HG03457 (cell line): Measurements from ENCODE around the gene METTL16.
"Not testable (repeated sequence)": the region's sequence is repeated elsewhere in the genome, so short reads cannot be mapped to it uniquely, and the experiment has no call there.

Experiments
- ATAC-seq: cut with Tn5 transposase; IDR thresholded peaks from one replicate; pipeline ENCODE4 v1.9.1; 2021; ENCODE audit warnings: moderate number of reproducible peaks; ENCODE audit not compliant: unreplicated experiment

Gene METTL16

DNA sequence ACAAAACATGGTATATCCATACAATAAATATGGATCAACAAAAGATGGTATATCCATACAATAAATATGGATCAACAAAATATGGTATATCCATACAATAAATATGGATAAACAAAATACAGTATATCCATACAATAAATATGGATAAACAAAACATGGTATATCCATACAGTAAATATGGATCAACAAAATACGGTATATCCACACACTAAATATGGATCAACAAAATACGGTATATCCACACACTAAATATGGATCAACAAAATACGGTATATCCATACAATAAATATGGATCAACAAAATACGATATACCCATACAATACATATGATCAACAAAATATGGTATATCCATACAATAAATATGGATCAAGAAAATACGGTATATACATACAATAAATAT, 8.1 kb downstream of the METTL16 start:
- ATAC-seq = no peak

DNA sequence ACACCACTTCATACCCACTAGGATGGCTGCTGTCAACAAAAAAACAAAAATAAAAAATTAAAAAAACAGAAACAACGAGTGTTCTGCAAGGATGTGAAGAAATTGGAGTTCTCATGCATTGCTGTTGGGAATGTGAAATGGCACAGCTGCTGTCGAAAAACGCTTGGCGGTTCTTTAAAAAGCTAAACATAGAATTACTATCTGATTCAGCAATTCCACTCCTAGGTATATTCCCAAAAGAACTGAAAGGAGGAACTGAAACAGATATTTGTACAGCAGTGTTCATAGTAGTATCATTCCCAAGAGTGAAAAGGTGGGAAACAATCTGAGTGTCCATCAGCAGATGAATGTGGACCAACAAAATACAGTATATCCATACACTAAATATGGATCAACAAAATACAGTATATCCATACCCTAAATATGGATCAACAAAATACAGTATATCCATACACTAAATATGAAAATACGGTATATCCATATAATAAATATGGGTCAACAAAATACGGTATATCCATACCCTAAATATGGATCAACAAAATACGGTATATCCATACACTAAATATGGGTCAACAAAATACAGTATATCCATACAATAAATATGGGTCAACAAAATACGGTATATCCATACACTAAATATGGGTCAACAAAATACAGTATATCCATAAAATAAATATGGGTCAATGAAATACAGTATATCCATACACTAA, 8.7 kb downstream of the METTL16 start:
- no peak for ATAC-seq

DNA sequence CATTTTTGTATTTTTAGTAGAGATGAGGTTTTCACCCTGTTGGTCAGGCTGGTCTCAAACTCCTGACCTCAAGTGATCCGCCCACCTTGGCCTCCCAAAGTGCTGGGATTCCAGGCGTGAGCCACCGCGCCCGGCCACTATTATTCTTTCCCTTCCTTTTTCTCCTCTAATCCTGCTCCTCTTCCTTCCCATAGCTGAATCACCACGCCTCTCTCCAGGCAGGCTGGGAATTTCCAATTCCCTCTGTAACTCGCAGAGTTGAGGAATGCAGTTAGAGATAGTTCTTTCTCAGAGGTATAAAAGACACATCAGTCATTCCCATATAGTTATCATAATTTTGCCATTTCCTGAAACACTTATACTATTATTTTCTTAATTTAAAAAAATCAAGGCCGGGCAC, 11.2 kb downstream of the METTL16 start:
- ATAC-seq = no peak

DNA sequence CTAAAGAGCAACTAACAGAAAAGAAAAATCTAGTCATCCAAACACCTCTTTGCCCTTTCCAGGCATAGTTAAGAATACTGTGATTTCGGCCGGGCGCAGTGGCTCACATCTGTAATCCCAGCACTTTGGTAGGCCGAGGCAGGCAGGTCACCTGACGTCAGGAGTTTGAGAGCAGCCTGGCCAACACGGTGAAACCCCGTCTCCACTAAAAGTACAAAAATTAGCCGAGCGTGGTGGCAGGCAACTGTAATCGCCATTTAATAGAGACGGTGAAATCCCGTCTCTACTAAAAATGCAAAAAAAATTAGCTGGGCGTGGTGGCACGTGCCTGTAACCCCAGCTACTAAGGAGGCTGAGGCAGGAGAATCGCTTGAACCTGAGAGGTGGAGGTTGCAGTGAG, 22.4 kb downstream of the METTL16 start:
- not testable (repeated sequence) for ATAC-seq

DNA sequence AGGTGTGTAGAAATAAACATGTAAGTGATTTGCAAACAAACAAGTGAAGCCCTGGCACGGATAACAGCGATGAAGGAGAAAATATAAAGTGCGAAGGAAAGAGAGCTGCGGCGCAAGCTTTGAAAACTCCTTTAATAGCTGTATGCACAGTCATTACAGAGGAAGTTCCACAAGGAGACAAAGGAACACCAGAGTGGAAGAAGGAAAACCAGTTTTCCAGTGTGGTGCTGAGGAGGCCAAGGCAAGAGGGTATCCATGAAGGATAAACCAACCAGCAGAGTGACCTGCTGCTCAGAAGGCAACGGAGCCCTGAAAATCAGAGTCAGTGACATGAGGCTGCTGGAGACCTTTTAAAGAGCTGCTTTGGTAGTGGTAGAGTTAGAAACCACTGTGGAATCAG, 24.4 kb downstream of the METTL16 start:
- ATAC-seq = no peak

DNA sequence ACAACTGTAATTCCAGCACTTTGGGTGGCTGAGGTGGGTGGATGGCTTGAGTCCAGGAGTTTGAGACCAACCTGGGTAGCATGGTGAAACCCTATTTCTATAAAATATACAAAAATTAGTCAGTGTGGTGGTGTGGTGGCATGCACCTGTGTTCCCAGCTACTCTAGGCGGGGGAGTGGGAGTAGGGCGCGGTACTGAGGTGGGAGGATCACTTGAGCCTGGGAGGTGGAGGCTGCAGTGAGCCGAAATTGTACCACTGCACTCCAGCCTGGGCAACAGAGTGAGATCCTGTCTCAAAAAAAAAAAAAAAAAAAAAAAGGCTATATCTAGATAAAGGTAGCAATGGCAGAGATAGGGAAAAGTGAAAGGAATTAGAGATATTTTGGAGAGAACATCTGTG, 25.0 kb downstream of the METTL16 start:
- ATAC-seq = not testable (repeated sequence)

DNA sequence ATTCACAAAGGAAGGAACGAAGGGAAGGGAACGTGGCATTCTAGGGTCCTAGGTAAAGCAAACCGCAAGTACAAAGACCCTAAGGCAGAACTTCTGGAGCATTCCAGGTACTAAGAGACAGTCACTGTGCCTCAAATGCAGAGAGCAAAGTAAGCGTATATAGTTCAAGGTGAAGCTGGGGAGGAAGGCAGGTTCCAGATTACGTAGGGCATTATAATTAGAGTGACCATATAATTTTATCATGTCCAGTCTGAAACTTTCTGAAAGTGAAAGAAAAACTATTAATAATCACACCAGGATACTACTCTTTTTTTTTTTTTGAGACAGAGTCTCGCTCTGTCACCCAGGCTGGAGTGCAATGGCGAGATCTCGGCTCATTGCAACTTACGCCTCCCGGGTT, 25.7 kb downstream of the METTL16 start:
- no peak for ATAC-seq

DNA sequence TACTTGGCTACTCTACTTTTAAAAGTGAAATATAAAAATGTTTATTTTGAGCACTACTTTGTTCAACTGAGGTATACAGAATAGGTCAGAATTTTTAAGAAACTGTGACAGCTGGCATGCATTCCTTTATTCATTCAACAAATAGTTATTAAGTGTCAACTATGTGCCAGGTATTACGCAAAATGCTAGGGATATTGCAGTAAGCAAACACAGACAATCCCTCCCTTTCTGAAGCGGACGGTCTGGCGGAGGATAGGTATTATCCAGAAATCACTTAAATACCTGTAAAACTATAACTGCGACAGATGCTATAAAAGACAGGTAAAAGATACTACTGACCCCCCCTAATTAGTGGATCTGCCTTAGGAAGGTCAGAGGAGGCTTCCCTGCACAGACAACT, 26.1 kb downstream of the METTL16 start:
- no peak for ATAC-seq

DNA sequence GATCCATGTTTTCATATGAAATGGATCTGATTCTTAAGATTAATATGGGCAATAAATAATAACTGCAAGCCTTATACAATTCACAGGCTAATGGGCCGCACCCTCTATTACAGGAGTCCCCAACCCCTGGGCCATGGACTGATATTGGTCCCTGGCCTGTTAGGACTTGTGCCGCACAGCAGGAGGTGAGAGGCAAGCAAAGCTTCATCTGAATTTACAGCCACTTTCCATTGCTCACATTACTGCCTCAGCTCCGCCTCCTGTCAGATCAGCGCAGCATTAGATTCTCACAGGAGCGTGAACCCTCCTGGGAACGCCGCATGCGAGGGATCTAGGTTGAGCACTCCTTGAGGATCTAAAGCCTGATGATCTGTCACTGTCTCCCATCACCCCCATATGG, 26.8 kb downstream of the METTL16 start:
- ATAC-seq = no peak

DNA sequence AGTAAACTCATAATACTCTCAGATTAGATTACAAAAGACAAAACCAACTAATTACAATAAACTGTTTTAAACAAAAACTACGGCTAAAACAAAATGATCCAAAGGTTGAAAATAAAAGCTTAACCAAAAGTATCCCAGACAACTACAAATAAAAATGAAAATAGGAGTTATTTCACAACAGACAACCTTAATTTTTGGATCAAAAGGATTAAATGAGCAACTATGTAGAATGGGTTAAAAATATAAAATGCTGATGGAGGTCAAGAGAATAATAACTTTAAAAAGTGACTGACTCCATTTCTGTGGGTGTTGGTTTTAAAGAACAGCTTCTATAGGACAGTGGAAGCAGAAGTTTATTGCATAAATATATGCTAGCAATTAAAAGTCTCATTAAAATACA, 28.6 kb downstream of the METTL16 start:
- no peak for ATAC-seq

DNA sequence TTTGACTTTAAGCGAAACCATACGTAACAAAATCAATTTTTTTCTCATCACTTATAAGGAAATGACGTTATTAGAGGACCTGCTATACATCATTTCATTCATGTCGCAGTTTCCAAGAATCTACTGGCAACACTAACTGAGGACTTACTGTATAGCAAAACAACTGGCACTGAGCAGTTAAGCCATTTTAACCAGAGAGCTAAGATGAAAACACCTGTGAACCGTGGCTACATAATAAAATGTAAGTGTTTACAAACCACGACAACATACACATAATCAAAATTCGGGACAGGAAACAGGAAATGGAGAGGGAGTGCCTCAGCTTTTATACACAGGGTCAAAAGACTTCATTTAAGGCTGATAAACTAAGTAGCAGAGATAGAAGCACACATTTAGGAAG, 29.5 kb downstream of the METTL16 start:
- no peak for ATAC-seq

DNA sequence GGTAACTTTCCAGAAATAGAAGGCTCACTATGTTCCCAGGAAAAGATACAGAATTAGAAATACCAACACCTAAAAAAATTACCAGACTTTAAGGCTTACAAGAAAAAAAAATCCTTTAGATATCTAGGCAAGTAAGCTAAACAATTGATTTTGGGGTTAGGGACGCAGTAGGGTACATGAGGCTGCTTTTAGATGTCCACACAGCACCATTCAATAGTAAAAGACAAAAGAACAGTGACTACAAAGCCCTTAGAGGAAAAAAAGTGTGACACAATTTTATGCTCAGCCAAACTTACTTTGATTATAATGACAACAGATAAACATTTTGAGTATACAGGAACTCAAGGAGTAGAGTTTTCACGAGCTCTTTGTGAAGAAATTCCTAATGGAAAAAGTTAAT, 29.9 kb downstream of the METTL16 start:
- ATAC-seq = no peak

DNA sequence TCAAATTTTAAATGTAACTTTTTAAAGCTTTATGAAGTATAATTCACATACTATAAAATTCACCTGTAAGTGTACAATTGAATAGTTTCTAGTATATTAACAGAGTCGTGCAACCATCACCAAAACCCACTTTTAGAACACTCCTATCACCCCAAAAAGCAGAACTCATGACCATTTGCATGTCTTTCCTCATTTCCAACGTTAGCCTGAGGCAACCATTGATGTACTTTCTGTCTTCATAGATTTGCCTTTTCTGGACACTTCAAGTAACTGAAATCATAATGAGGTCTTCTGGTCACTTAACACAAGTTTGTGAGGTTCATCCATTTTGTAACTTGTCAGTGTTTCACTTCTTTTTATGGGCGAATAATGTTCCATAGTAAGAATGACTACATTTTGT, 33.2 kb downstream of the METTL16 start:
- ATAC-seq = no peak

DNA sequence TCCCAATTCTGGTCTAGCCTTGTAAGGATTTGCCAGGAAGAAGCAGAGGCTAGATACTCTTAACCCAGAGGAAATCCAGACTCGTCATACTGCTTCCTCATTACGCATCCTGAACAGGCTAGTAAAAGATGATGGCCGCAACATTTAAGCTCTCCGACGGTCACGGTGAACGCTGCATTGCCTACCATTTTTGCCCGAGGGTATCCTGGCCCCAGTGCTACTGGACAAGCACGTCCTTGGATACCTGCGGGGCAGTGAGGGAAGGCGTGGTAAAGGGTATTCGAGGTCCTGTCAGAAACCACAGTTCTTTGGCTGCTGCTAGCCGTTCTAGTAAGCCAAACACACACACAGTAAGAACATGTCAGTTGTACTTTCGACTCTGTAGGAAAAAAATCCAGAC, 36.6 kb downstream of the METTL16 start:
- no peak for ATAC-seq

DNA sequence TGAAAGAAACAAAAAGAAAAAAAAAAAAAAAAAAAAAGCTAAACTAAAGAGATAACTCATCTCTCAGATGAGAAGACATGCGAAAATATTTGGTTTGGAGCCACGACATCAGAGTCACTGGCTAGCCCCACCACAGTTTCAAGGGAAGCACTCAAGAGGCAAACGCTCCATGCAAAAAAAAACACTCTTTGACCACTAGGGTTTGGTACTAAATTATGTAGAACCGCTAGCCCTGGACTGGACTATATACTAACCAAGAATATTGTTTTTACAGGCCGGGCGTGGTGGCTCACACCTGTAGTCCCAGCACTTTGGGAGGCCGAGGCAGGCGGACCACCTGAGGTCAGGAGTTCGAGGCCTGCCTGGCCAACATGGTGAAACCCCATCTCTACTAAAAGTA, 37.3 kb downstream of the METTL16 start:
- no peak for ATAC-seq

DNA sequence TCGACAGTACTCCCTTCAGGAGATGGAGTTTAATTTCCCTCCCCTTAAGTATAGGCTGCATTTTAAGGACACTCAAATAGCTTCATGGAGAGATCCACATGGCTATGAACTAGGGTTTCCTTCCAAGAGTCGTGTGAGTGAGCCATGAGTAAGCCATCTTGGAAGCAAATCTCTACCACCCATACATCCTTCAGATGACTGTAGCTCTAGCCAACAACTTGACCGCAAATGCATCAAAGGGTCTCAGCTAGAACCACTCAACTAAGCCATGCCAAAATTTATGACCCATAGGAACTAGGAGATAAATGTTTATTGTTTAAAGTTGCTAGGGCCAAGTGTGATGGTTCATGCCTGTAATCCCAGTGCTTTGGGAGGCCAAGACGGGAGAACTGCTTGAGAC, 43.4 kb downstream of the METTL16 start:
- no peak for ATAC-seq

DNA sequence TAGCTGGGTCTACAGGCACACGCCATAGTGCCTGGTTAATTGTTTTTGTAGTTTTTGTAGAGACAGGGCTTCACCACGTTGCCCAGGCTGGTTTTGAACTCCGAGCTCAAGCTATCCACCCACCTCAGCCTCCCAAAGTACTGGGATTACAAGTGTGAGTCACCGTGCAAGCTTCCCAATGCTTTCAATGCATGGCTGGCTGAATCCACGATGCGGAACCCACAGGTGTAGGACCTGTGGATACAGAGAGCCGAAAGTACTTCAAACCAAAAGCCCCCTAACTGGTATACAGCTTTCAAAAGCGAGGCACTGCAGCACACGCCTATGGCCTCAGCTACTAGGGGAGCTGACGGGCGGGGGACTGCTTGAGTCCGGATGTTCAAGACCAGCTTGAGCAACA, 44.8 kb downstream of the METTL16 start:
- no peak for ATAC-seq

DNA sequence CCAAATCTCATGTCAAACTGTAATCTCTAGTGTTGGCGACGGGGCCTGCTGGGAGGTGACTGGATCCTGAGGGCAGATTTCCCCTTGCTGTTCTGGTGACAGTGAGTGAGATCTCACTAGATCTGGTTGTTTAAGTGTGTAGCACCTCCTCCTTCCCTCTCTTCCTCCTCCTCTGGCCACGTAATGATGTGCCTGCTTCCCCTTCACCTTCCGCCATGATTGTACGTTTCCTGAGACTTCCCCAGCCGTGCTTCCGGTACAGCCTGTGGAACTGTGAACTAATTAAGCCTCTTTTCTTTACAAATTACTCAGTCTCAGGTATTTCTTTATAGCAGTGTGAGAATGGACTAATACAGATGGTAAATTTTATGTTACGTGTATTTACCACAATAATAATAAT, 49.2 kb downstream of the METTL16 start:
- no peak for ATAC-seq

DNA sequence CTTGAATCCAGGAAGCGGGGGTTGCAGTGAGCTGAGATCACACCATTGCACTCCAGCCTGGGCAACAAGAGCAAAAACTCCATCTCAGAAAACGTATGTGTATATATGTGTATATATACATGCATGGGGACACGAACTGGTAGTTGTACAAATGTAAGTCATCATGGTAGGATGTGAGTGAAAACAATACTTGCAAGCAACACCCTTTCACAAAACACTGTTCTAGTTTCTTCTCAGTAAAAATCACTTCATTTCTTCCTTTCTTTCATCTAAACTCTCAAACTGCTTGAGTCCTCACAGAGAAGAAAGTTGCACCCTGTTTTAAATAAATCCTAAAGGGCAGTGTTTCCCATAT, 51.8 kb downstream of the METTL16 start:
- no peak for ATAC-seq

DNA sequence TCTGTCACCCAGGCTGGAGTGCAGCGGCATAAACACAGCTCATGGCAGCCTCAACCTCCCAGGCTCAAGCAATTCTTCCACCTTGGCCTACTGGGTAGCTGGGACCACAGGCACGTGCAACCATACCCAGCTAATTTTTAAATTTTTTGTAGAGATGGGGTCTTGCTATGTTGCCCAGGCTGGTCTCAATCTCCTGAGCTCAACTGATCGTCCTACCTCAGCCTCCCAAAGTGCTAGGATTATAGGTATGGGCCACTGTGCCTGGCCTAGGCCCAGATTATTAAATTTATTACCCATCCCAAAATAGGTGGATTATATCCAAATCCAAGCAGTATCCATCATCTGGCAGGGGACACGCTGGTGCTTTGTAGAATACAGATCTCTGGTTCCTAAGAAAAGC, 53.8 kb downstream of the METTL16 start:
- ATAC-seq = no peak

DNA sequence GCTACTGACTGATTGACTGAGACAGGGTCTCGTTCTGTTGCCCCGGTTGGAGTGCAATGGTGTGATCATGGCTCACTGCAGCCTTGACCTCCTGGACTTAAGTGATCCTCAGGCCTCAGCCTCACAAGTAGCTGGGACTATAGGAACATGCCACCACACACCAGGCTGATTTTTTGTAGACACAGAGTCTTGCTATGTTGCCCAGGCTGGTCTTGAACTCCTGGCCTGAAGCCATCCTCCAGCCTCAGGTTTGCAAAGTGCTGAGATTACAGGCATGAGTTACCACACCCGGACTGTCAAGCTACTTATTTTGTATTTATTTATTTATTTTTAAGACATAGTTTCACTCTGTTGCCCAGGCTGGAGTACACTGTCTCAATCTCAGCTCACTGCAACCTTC, 55.2 kb downstream of the METTL16 start:
- ATAC-seq = no peak

DNA sequence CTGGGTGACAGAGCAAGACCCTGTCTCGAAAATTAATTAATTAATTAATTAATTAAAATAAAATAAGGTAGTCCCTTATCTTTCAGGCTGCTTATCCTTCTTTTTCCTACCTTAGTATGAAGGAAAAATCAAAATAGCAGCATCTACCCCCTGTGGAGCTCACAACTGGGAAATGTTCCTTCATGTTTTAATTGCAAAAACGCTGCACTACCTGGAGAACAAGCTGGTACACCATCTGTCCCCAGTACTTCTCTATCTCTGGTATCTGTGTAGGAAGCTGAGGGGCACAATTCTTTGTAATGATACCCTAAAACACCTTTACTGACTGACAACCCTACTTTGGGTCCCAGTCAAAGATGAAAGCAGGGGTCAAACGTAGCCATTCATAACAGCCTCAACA, 55.7 kb downstream of the METTL16 start:
- no peak for ATAC-seq

DNA sequence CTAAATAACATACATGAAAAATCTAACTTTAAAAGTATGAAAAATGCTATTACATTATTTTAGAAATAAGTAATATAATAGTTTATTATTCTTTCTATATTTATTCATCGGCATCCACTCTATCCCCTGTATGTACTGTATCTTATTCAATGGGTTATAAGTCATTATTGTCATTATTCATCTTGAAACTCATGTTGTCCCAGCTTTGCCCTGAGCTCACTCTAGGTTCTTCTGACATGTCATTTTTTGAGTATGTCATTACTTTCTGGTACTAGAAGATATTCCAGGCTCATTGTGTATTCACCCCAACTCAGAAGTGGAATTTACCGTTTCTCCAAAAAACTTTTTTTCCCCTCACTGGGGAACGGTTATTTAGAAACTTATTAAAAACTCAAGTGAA, 57.8 kb downstream of the METTL16 start:
- ATAC-seq = no peak

DNA sequence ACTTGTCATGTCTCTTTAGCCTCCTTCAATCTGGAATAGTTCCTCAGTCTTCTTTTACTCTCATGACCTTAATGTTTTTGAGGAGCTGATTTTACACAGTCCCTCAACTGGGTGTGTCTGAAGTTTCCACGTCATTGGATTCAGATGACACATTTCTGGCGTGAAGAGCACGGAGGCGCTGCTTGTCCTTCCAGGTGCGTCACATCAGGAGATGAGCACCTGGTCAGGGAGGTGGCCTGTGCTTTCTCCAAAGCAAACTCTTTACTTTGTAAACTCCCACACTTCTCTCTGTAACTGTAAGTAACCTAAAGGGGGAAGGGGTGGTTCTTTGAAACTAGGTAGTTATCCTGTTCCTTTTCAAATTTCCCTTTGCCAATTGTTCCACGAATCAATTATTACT, 58.4 kb downstream of the METTL16 start:
- ATAC-seq = no peak
